GM23338 (cell line): ENCODE data around the gene NLK. TPM values are rescaled to one million over a fixed set of nuclear protein-coding genes. Genes with fewer than 3 reads are reported as not detected.

Experiments
- ATAC-seq: fragments of 200-7000 bp; cut with Tn5 transposase; 3 replicates; pipeline ENCODE4 v1.9.1; 2020
- DNase-seq: peaks from one replicate; pipeline ENCODE4 v3.0.0-alpha.2; 2015; ENCODE audit warnings: low spot score
- H2AFZ ChIP-seq: fragments of 200-600 bp; sonication (generic); 2 replicates; pipeline ENCODE4 v1.8.0; 2016; ENCODE audit warnings: antibody characterized with exemption, mild to moderate bottlenecking, moderate library complexity
- H3F3A ChIP-seq: fragments of 200-600 bp; sonication (generic); replicated peaks from 2 replicates; pipeline ENCODE4 v1.8.0; 2017; ENCODE audit warnings: antibody characterized with exemption, mixed run types, low read depth
- H3K27ac ChIP-seq: fragments of 200-600 bp; sonication (generic); 2 replicates; pipeline ENCODE4 v1.6.1; 2016; ENCODE audit warnings: low read depth
- H3K27me3 ChIP-seq: fragments of 200-600 bp; sonication (generic); 2 replicates; pipeline ENCODE4 v1.8.0; 2016; ENCODE audit warnings: mild to moderate bottlenecking, mixed run types, moderate library complexity; ENCODE audit not compliant: insufficient read depth
- H3K36me3 ChIP-seq: fragments of 200-600 bp; sonication (generic); 2 replicates; pipeline ENCODE4 v1.8.0; 2016; ENCODE audit warnings: mild to moderate bottlenecking; ENCODE audit not compliant: insufficient read depth
- H3K4me1 ChIP-seq: fragments of 200-600 bp; sonication (generic); 2 replicates; pipeline ENCODE4 v1.8.0; 2016; ENCODE audit warnings: mild to moderate bottlenecking, moderate library complexity; ENCODE audit not compliant: insufficient read depth
- H3K4me2 ChIP-seq: fragments of 200-600 bp; sonication (generic); 2 replicates; pipeline ENCODE4 v1.7.1; 2017; ENCODE audit warnings: mixed run types
- H3K4me3 ChIP-seq: fragments of 200-600 bp; sonication (generic); 2 replicates; pipeline ENCODE4 v1.6.1; 2016; ENCODE audit warnings: mixed run types
- H3K79me2 ChIP-seq: fragments of 200-600 bp; sonication (generic); replicated peaks from 2 replicates; pipeline ENCODE4 v1.8.0; 2017; ENCODE audit warnings: mild to moderate bottlenecking; ENCODE audit not compliant: insufficient read depth
- H3K9me2 ChIP-seq: fragments of 200-600 bp; sonication (generic); 2 replicates; pipeline ENCODE4 v1.8.0; 2017; ENCODE audit not compliant: insufficient read depth
- H4K20me1 ChIP-seq: fragments of 200-600 bp; sonication (generic); replicated peaks from 2 replicates; pipeline ENCODE4 v1.8.0; 2017; ENCODE audit warnings: mild to moderate bottlenecking; ENCODE audit not compliant: insufficient read depth
- H3K27ac Mint-ChIP-seq: 2 replicates; pipeline ENCODE4 v1.8.0; 2020; ENCODE audit warnings: inconsistent platforms, mild to moderate bottlenecking, moderate library complexity, mixed read lengths
- H3K27me3 Mint-ChIP-seq: 3 replicates; pipeline ENCODE4 v1.8.0; 2022; ENCODE audit warnings: low read depth, mild to moderate bottlenecking, moderate library complexity, mixed read lengths, inconsistent platforms; ENCODE audit not compliant: insufficient read depth, poor library complexity
- H3K36me3 Mint-ChIP-seq: 3 replicates; pipeline ENCODE4 v1.8.0; 2021; ENCODE audit warnings: low read depth, mild to moderate bottlenecking, inconsistent platforms, moderate library complexity, mixed read lengths
- H3K4me1 Mint-ChIP-seq: 3 replicates; pipeline ENCODE4 v1.8.0; 2020; ENCODE audit warnings: mild to moderate bottlenecking, inconsistent platforms, mixed read lengths
- H3K4me3 Mint-ChIP-seq: 3 replicates; pipeline ENCODE4 v1.8.0; 2021; ENCODE audit warnings: moderate library complexity, mild to moderate bottlenecking, inconsistent platforms, mixed read lengths
- H3K9me3 Mint-ChIP-seq: 3 replicates; pipeline ENCODE4 v1.8.0; 2020; ENCODE audit warnings: moderate library complexity, mild to moderate bottlenecking, inconsistent platforms, mixed read lengths
- CREB1 ChIP-seq: fragments of 250-450 bp; sonication (Bioruptor Pico); IDR thresholded peaks from 2 replicates; pipeline ENCODE4 v1.5.0; 2020; ENCODE audit warnings: low read depth, mild to moderate bottlenecking, moderate library complexity
- CTCF ChIP-seq, 2 experiments: fragments of 200-600 bp in 1 of 2; sonication (generic) in 1 of 2; conservative IDR thresholded peaks; 2 replicates each; pipeline versions ENCODE4 v1.5.1 to v1.6.1; 2016 to 2017; ENCODE audit warnings: antibody characterized with exemption in 2 of 2, low read depth in 2 of 2, mild to moderate bottlenecking in 2 of 2, moderate library complexity in 1 of 2
- ETS1 ChIP-seq: IDR thresholded peaks from 2 replicates; pipeline ENCODE4 v1.6.1; 2016; ENCODE audit warnings: antibody characterized with exemption
- EZH2 ChIP-seq: fragments of 200-600 bp; sonication (generic); IDR thresholded peaks from one replicate; pipeline ENCODE4 v1.8.0; 2017; ENCODE audit warnings: antibody characterized with exemption, mild to moderate bottlenecking, low read depth; ENCODE audit not compliant: unreplicated experiment
- EZH2phosphoT487 ChIP-seq: fragments of 200-600 bp; sonication (generic); IDR thresholded peaks from one replicate; pipeline ENCODE4 v1.8.1; 2018; ENCODE audit warnings: antibody characterized with exemption; ENCODE audit not compliant: unreplicated experiment
- JUNB ChIP-seq: IDR thresholded peaks from one replicate; pipeline ENCODE4 v1.6.1; 2016; ENCODE audit warnings: antibody characterized with exemption; ENCODE audit not compliant: unreplicated experiment
- NANOG ChIP-seq: IDR thresholded peaks from 2 replicates; pipeline ENCODE4 v1.6.1; 2016; ENCODE audit warnings: antibody characterized with exemption, borderline replicate concordance
- POLR2AphosphoS5 ChIP-seq: IDR thresholded peaks from 2 replicates; pipeline ENCODE4 v1.6.1; 2016; ENCODE audit warnings: antibody characterized with exemption, low read depth
- STAT1 ChIP-seq: IDR thresholded peaks from one replicate; pipeline ENCODE4 v1.6.1; 2016; ENCODE audit warnings: antibody characterized with exemption; ENCODE audit not compliant: unreplicated experiment
- ZNF114 ChIP-seq: fragments of 250-450 bp; sonication (Bioruptor Pico); IDR thresholded peaks from 2 replicates; pipeline ENCODE4 v1.5.0; 2020; ENCODE audit warnings: mild to moderate bottlenecking, moderate library complexity
- ZNF331 ChIP-seq: fragments of 250-450 bp; sonication (Bioruptor Pico); IDR thresholded peaks from 2 replicates; pipeline ENCODE4 v1.5.0; 2020; ENCODE audit warnings: low read depth, mild to moderate bottlenecking, moderate library complexity
- polyA plus RNA-seq: library from polyadenylated mRNA; unstranded; fragments of >200 nt; fragmentation: Nextera tagmentation; extraction: Ambion mirVana; gene quantifications from 2 replicates; pipeline ENCODE4 v1.2.1, GENCODE V29; 2016
- total RNA-seq: library from RNA; depleted of rRNA; stranded (reverse); fragments of >200 nt; shearing (Covaris generic); gene quantifications from 2 replicates; pipeline ENCODE4 v1.2.3, GENCODE V29; 2014
- TF ChIP-seq, protein P1 (sequence below): IDR thresholded peaks from one replicate; pipeline ENCODE4 v1.6.1; 2018; ENCODE audit warnings: antibody characterized with exemption; ENCODE audit not compliant: unreplicated experiment
- TF ChIP-seq, protein P2 (sequence below): fragments of 250-450 bp; sonication (Bioruptor Pico); IDR thresholded peaks from 2 replicates; pipeline ENCODE4 v1.5.0; 2020; ENCODE audit warnings: mild to moderate bottlenecking, moderate library complexity

NLK gene
- total and polyA plus RNA-seq, 2 experiments from 2014 or later = 34.7 to 78.5 TPM

DNA sequence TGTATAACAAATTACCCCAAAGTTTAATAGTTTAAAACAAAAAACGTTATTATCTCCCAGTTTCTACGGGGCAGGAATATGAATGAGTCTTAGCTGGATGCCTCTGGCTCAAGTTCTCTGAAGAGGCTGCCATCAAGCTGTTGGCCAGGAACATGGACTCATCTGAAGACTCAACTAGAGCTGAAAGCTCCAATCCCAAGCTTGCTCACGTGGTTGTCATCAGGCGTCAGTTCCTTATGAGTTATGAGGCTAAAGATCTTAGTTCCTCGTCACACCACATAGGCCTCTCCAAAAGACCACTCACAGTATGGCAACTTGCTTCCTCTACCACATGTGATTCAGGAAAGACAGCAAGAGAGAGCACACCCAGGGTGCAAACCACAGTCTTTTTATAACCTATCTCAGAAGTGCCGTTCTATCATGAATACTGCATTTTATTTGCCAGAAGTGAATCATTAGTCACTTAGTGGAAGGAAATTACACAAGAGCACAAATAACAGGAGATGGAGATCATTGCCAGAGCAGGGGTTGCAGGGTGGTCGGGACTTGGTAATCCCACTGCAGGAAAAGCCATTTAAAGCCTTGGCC is 48.7 kb upstream of the NLK start:
- Mint-ChIP-seq H3K36me3 (no peaks in the 10 kb centered on the region), H3K27ac (no peak overlapping the region), H3K27me3 (peaks cover 2% of the 10 kb centered on the region), H3K4me3 (no peak overlapping the region), H3K4me1 (peaks cover 17% of the 10 kb centered on the region), H3K9me3 (no peaks in the 10 kb centered on the region)
- Histone ChIP-seq H4K20me1 (no peaks in the 10 kb centered on the region), H3K27ac (no peak overlapping the region), H3F3A (no peaks in the 10 kb centered on the region), H3K4me2 (no peak overlapping the region), H2AFZ (no peak overlapping the region), H3K4me1 (peaks cover 9% of the 10 kb centered on the region; the same call in 1 of the 2 replicates), H3K4me3 (no peak overlapping the region), H3K27me3 (no peaks in the 10 kb centered on the region), H3K36me3 (no peaks in the 10 kb centered on the region), H3K9me2 (peaks cover 26% of the 10 kb centered on the region), H3K79me2 (no peaks in the 10 kb centered on the region)
- no peak for DNase-seq
- ATAC-seq = no peak
- TF ChIP-seq, protein P1, sequence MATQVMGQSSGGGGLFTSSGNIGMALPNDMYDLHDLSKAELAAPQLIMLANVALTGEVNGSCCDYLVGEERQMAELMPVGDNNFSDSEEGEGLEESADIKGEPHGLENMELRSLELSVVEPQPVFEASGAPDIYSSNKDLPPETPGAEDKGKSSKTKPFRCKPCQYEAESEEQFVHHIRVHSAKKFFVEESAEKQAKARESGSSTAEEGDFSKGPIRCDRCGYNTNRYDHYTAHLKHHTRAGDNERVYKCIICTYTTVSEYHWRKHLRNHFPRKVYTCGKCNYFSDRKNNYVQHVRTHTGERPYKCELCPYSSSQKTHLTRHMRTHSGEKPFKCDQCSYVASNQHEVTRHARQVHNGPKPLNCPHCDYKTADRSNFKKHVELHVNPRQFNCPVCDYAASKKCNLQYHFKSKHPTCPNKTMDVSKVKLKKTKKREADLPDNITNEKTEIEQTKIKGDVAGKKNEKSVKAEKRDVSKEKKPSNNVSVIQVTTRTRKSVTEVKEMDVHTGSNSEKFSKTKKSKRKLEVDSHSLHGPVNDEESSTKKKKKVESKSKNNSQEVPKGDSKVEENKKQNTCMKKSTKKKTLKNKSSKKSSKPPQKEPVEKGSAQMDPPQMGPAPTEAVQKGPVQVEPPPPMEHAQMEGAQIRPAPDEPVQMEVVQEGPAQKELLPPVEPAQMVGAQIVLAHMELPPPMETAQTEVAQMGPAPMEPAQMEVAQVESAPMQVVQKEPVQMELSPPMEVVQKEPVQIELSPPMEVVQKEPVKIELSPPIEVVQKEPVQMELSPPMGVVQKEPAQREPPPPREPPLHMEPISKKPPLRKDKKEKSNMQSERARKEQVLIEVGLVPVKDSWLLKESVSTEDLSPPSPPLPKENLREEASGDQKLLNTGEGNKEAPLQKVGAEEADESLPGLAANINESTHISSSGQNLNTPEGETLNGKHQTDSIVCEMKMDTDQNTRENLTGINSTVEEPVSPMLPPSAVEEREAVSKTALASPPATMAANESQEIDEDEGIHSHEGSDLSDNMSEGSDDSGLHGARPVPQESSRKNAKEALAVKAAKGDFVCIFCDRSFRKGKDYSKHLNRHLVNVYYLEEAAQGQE = no peak
- no peak for TF ChIP-seq EZH2phosphoT487
- no peak for TF ChIP-seq POLR2AphosphoS5
- no peak for TF ChIP-seq CTCF (conservative IDR thresholded peaks at IDR 0.05; ENCODE audit: low read depth in 2 of 2)
- no peak for TF ChIP-seq ETS1
- no peak for TF ChIP-seq ZNF114 (CRISPR knock-in tag)
- no peak for TF ChIP-seq JUNB
- TF ChIP-seq EZH2 = no peak
- TF ChIP-seq STAT1 = no peak
- no peak for TF ChIP-seq ZNF331
- TF ChIP-seq, protein P2, sequence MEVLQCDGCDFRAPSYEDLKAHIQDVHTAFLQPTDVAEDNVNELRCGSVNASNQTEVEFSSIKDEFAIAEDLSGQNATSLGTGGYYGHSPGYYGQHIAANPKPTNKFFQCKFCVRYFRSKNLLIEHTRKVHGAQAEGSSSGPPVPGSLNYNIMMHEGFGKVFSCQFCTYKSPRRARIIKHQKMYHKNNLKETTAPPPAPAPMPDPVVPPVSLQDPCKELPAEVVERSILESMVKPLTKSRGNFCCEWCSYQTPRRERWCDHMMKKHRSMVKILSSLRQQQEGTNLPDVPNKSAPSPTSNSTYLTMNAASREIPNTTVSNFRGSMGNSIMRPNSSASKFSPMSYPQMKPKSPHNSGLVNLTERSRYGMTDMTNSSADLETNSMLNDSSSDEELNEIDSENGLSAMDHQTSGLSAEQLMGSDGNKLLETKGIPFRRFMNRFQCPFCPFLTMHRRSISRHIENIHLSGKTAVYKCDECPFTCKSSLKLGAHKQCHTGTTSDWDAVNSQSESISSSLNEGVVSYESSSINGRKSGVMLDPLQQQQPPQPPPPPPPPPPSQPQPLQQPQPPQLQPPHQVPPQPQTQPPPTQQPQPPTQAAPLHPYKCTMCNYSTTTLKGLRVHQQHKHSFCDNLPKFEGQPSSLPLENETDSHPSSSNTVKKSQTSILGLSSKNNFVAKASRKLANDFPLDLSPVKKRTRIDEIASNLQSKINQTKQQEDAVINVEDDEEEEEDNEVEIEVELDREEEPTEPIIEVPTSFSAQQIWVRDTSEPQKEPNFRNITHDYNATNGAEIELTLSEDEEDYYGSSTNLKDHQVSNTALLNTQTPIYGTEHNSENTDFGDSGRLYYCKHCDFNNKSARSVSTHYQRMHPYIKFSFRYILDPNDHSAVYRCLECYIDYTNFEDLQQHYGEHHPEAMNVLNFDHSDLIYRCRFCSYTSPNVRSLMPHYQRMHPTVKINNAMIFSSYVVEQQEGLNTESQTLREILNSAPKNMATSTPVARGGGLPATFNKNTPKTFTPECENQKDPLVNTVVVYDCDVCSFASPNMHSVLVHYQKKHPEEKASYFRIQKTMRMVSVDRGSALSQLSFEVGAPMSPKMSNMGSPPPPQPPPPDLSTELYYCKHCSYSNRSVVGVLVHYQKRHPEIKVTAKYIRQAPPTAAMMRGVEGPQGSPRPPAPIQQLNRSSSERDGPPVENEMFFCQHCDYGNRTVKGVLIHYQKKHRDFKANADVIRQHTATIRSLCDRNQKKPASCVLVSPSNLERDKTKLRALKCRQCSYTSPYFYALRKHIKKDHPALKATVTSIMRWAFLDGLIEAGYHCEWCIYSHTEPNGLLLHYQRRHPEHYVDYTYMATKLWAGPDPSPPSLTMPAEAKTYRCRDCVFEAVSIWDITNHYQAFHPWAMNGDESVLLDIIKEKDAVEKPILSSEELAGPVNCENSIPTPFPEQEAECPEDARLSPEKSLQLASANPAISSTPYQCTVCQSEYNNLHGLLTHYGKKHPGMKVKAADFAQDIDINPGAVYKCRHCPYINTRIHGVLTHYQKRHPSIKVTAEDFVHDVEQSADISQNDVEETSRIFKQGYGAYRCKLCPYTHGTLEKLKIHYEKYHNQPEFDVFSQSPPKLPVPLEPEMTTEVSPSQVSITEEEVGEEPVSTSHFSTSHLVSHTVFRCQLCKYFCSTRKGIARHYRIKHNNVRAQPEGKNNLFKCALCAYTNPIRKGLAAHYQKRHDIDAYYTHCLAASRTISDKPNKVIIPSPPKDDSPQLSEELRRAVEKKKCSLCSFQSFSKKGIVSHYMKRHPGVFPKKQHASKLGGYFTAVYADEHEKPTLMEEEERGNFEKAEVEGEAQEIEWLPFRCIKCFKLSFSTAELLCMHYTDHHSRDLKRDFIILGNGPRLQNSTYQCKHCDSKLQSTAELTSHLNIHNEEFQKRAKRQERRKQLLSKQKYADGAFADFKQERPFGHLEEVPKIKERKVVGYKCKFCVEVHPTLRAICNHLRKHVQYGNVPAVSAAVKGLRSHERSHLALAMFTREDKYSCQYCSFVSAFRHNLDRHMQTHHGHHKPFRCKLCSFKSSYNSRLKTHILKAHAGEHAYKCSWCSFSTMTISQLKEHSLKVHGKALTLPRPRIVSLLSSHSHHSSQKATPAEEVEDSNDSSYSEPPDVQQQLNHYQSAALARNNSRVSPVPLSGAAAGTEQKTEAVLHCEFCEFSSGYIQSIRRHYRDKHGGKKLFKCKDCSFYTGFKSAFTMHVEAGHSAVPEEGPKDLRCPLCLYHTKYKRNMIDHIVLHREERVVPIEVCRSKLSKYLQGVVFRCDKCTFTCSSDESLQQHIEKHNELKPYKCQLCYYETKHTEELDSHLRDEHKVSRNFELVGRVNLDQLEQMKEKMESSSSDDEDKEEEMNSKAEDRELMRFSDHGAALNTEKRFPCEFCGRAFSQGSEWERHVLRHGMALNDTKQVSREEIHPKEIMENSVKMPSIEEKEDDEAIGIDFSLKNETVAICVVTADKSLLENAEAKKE (CRISPR knock-in tag) = no peak
- TF ChIP-seq CREB1 (CRISPR knock-in tag) = no peak
- no peak for TF ChIP-seq NANOG
